K562 (cell line): ENCODE results near the gene SLC22A23. TPM values are rescaled to one million over a fixed set of nuclear protein-coding genes. Genes with fewer than 3 reads are reported as not detected.
A peak's percentile ranks its signal among the peaks of the same experiment; 100 is the strongest.

Source experiments
- ATAC-seq: fragments of 200-7000 bp; cut with Tn5 transposase; 3 replicates; pipeline ENCODE4 v1.9.1; 2020; ENCODE audit warnings: moderate library complexity
- BruUV-seq: library from RNA; stranded (reverse); fragments of 400-500 nt; replicated peaks from 2 replicates; lab custom pipeline; 2021; lab: Mats Ljungman, UMichigan
- CTCF ChIA-PET: fragments of 300-600 bp; formaldehyde crosslinking; extraction: SDS; loops from one replicate; lab custom pipeline; 2021; ENCODE audit warnings: low intra/inter-chr PET ratio; lab: Yijun Ruan, JAX
- POLR2A ChIA-PET: fragments of 300-600, 350-650 bp; sonication (Branson Sonifier 250); formaldehyde crosslinking; extraction: SDS; loops from one replicate; lab custom pipeline; 2021; ENCODE audit warnings: antibody characterized with exemption, inconsistent platforms; lab: Yijun Ruan, JAX
- DNase-seq, 4 experiments: peaks; one replicate each; pipeline versions ENCODE4 v3.0.0 to v3.0.0-alpha.2; 2011 to 2018; ENCODE audit warnings: low spot score in 3 of 4, mixed read lengths in 3 of 4; ENCODE audit errors: extremely low read depth in 1 of 4
- FAIRE-seq: peaks from 2 replicates; lab custom pipeline; 2011; peaks lifted over from hg19 to GRCh38; lab: Jason Lieb, UNC
- H2AFZ ChIP-seq: 2 replicates; pipeline ENCODE4 v1.6.0; 2011; ENCODE audit warnings: low read depth, low read length, control low read depth, inconsistent platforms
- H3K27ac ChIP-seq: fragments of 200-600 bp; 3 replicates; pipeline ENCODE4 v1.8.0; 2011; ENCODE audit warnings: low read depth, mild to moderate bottlenecking, control low read depth, inconsistent platforms, low read length, moderate library complexity, mixed read lengths; ENCODE audit errors: extremely low read depth
- H3K27me3 ChIP-seq, 2 experiments: fragments of 300-600 bp in 1 of 2; 2 replicates in 1 of 2; 3 replicates in 1 of 2; pipeline versions ENCODE4 v1.6.0 to v1.8.0; 2011; ENCODE audit warnings: inconsistent platforms in 2 of 2, low read length in 2 of 2, mild to moderate bottlenecking in 1 of 2, mixed read lengths in 1 of 2, moderate library complexity in 1 of 2; ENCODE audit not compliant: control insufficient read depth in 2 of 2, insufficient read depth in 2 of 2
- H3K36me3 ChIP-seq: fragments of 300-600 bp; 3 replicates; pipeline ENCODE4 v1.8.0; 2011; ENCODE audit warnings: mild to moderate bottlenecking, low read length, inconsistent platforms; ENCODE audit not compliant: control insufficient read depth, insufficient read depth
- H3K4me1 ChIP-seq, 2 experiments: fragments of 200-600 bp in 1 of 2; replicated peaks in 1 of 2; 2 replicates in 1 of 2; 3 replicates in 1 of 2; pipeline versions ENCODE4 v1.5.1 to v1.8.0; 2011; ENCODE audit warnings: inconsistent platforms in 2 of 2, low read length in 2 of 2, mild to moderate bottlenecking in 1 of 2, mixed read lengths in 1 of 2, moderate library complexity in 1 of 2; ENCODE audit not compliant: control insufficient read depth in 2 of 2, insufficient read depth in 2 of 2
- H3K4me2 ChIP-seq: 2 replicates; pipeline ENCODE4 v1.6.1; 2011; ENCODE audit warnings: low read length, control low read depth, inconsistent platforms, mixed read lengths; ENCODE audit not compliant: insufficient read depth
- H3K4me3 ChIP-seq: fragments of 200-600 bp; sonication (generic), shearing (Covaris generic); 2 replicates; pipeline ENCODE4 v1.5.1; 2016; ENCODE audit warnings: control low read depth, inconsistent platforms
- H3K79me2 ChIP-seq: fragments of 200-600 bp; 3 replicates; pipeline ENCODE4 v1.8.0; 2011; ENCODE audit warnings: low read length, inconsistent platforms; ENCODE audit not compliant: control insufficient read depth, insufficient read depth
- H3K9ac ChIP-seq, 2 experiments: 2 replicates each; pipeline versions ENCODE4 v1.6.0 to v1.6.1; 2011; ENCODE audit warnings: low read depth in 2 of 2, low read length in 2 of 2, control low read depth in 1 of 2, inconsistent platforms in 1 of 2, mild to moderate bottlenecking in 1 of 2, mixed read lengths in 1 of 2; ENCODE audit not compliant: insufficient read depth in 1 of 2
- H3K9me1 ChIP-seq: one replicate; pipeline ENCODE4 v1.6.0; 2011; ENCODE audit warnings: inconsistent platforms, mild to moderate bottlenecking, low read length, moderate library complexity; ENCODE audit not compliant: control insufficient read depth, insufficient read depth
- H3K9me3 ChIP-seq: replicated peaks from 2 replicates; pipeline ENCODE4 v1.5.1; 2011; ENCODE audit warnings: low read depth, low read length, inconsistent platforms; ENCODE audit not compliant: control insufficient read depth, insufficient read depth
- H4K20me1 ChIP-seq: replicated peaks from 2 replicates; pipeline ENCODE4 v1.6.1; 2011; ENCODE audit warnings: low read length, inconsistent platforms, mixed read lengths; ENCODE audit not compliant: control insufficient read depth, insufficient read depth
- BRD4 ChIP-seq: fragments of 200-600 bp; sonication (generic); IDR thresholded peaks from 2 replicates; pipeline ENCODE4 v1.6.1; 2017; ENCODE audit warnings: inconsistent platforms
- FOXA3 ChIP-seq, 2 experiments: fragments of 450-650 bp in 1 of 2; sonication (generic) in 1 of 2; formaldehyde crosslinking; IDR thresholded peaks in 1 of 2; conservative IDR thresholded peaks in 1 of 2; 2 replicates each; pipeline versions ENCODE4 v1.4.0 to v1.8.0; 2020 to 2022; ENCODE audit warnings: mild to moderate bottlenecking in 2 of 2, missing genetic modification reagents in 1 of 2
- HMGN3 ChIP-seq: IDR thresholded peaks from 2 replicates; pipeline ENCODE4 v1.6.1; 2011; ENCODE audit warnings: borderline replicate concordance, low read depth, mild to moderate bottlenecking, mixed read lengths, low read length; ENCODE audit not compliant: insufficient read length; ENCODE audit errors: extremely low read depth
- HSF4 ChIP-seq: fragments of 250-450 bp; sonication (Bioruptor Pico); IDR thresholded peaks from 2 replicates; pipeline ENCODE4 v2.1.2; 2022; ENCODE audit warnings: mild to moderate bottlenecking, moderate library complexity, borderline replicate concordance
- LCOR ChIP-seq: sonication (generic); formaldehyde crosslinking; IDR thresholded peaks from 2 replicates; pipeline ENCODE4 v1.8.0; 2022; ENCODE audit warnings: mild to moderate bottlenecking, missing genetic modification reagents
- MCM3 ChIP-seq: fragments of 450-650 bp; IDR thresholded peaks from 2 replicates; pipeline ENCODE4 v1.6.1; 2016
- NR4A1 ChIP-seq, 2 experiments: fragments of 250-450 bp in 1 of 2; fragments of 450-650 bp in 1 of 2; sonication (Bioruptor Pico) in 1 of 2; IDR thresholded peaks; 2 replicates each; pipeline versions ENCODE4 v1.4.0 to v1.6.1; 2016 to 2020; ENCODE audit warnings: mild to moderate bottlenecking in 2 of 2, missing compliant biosample characterization in 1 of 2, missing genetic modification characterization in 1 of 2, moderate library complexity in 1 of 2
- POLR2AphosphoS5 ChIP-seq: IDR thresholded peaks from 2 replicates; pipeline ENCODE4 v1.6.1; 2011; ENCODE audit warnings: mild to moderate bottlenecking, low read depth, low read length, moderate library complexity; ENCODE audit not compliant: control insufficient read depth, insufficient read depth
- SMARCA5 ChIP-seq: fragments of 450-650 bp; IDR thresholded peaks from 2 replicates; pipeline ENCODE4 v1.6.1; 2016
- TEAD1 ChIP-seq, 2 experiments: fragments of 450-650 bp in 1 of 2; sonication (generic) in 1 of 2; formaldehyde crosslinking; IDR thresholded peaks; 2 replicates each; pipeline versions ENCODE4 v1.4.0 to v1.8.0; 2020 to 2022; ENCODE audit warnings: mild to moderate bottlenecking in 2 of 2, missing genetic modification reagents in 1 of 2
- ZNF143 ChIP-seq: sonication (generic); formaldehyde crosslinking; IDR thresholded peaks from 2 replicates; pipeline ENCODE4 v1.9.0; 2022; ENCODE audit warnings: mild to moderate bottlenecking, missing genetic modification reagents
- ZNF445 ChIP-seq: fragments of 250-450 bp; sonication (Bioruptor Pico); IDR thresholded peaks from 2 replicates; pipeline ENCODE4 v1.4.0; 2020; ENCODE audit warnings: low read depth, mild to moderate bottlenecking, moderate library complexity
- ZNF75A ChIP-seq: fragments of 450-650 bp; formaldehyde crosslinking; IDR thresholded peaks from 2 replicates; pipeline ENCODE4 v1.4.0; 2020; ENCODE audit warnings: mild to moderate bottlenecking
- ZNF79 ChIP-seq: fragments of 250-450 bp; sonication (Bioruptor Pico); IDR thresholded peaks from 2 replicates; pipeline ENCODE4 v1.4.0; 2020; ENCODE audit warnings: low read depth, mild to moderate bottlenecking, moderate library complexity
- WGBS: fragments of 100-300 bp; shearing (Covaris generic); methylation state at CpG from one replicate; pipeline ENCODE4 v1.1.6; 2016; ENCODE audit warnings: low coverage, mixed read lengths; ENCODE audit not compliant: insufficient coverage; ENCODE audit errors: missing lambda C conversion rate; 5-methylcytosine and 5-hydroxymethylcytosine counted together
- in situ Hi-C: fragments of 300-500 bp; cut with MboI; formaldehyde crosslinking; loops from 4 replicates; pipeline ENCODE4 v1.15.0; 2018; ENCODE audit warnings: inconsistent platforms, mixed read lengths
- intact Hi-C: fragments of 100-400 bp; cut with micrococcal nuclease; formaldehyde crosslinking; loops from 2 replicates; pipeline ENCODE4 v1.14.2; 2022
- polyA plus RNA-seq, 8 experiments: library from polyadenylated mRNA; depleted of rRNA in 4 of 8; stranded (reverse) in 5 of 8; unstranded in 3 of 8; fragments of >200 nt; fragmentation: Nextera tagmentation in 2 of 8; fragmentation: Illumina TruSeq in 1 of 8; extraction: Ambion mirVana in 2 of 8; extraction: Trizol in 1 of 8; gene quantifications; 2 replicates each; pipeline versions ENCODE4 v1.2.1 to v1.2.3, GENCODE V29; 2011 to 2014; ENCODE audit warnings: inconsistent platforms in 1 of 8, missing spikeins in 1 of 8
- total RNA-seq, 7 experiments: library from RNA; depleted of rRNA in 6 of 7; stranded (reverse); fragments of >200 nt in 6 of 7; fragmentation: Illumina TruSeq in 2 of 7; extraction: Trizol in 2 of 7; gene quantifications; 2 replicates each; pipeline versions ENCODE4 v1.2.1 to v1.2.3, GENCODE V29; 2011 to 2021; ENCODE audit warnings: low replicate concordance in 1 of 7
- TF ChIP-seq, protein P1 (sequence below): sonication (generic); IDR thresholded peaks from 2 replicates; pipeline ENCODE4 v1.6.1; 2016
- TF ChIP-seq, protein P2 (sequence below): sonication (generic); formaldehyde crosslinking; IDR thresholded peaks from 2 replicates; pipeline ENCODE4 v1.8.0; 2022; ENCODE audit warnings: mild to moderate bottlenecking, missing genetic modification reagents

The SLC22A23 gene
- total and polyA plus RNA-seq, 9 of the 15 experiments (the other 6 are each of a cell fraction or from before 2014, with no cell fraction given) = 0.30 to 8.7 (median 2.5) TPM

DNA sequence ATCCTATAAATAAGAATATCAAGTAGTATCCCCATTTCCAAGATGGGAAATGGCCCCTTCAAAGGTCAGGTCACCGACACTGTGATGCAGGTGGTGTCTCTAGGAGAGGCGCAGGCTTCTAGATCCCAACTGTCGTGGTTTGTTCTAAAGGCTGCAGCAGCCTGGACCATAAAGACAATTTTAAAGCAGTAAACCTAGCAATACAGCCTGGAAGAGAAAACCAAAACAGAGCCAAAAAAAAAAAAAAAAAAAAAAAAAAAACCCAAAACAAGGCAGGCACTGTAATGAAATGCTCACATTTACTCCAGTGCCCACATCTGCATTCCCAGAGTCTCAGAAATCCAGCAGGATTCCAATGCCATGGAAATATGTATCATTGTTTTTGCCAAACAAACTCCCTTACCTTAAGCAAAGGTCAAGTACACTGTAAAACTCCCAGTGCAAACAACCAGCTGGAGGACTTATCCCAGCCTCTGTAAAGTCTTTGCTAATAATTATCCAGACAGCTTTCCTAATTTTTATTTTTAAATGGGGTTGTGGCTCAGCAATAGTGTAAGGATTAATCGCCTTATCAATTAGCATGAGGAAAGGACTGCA lies 99.9 kb downstream of the SLC22A23 start:
- in situ Hi-C loops = no loop called here
- BruUV-seq = no TSS peak
- WGBS = 78% methylated on average over 4 of the region's 4 CpGs
- FAIRE-seq (no peak), ATAC-seq (no peak), DNase-seq (no peak)
- Histone ChIP-seq H3K4me1 (peaks cover 25 to 56% of the 10 kb centered on the region in 2 experiments), H3K27me3 (no peaks in the 10 kb centered on the region), H3K9ac (peak overlapping the region in 1 of 2 experiments; percentile 51; a peak in 3 of 4 replicates), H3K9me3 (no peaks in the 10 kb centered on the region), H3K79me2 (peaks cover 7% of the 10 kb centered on the region; the same call in 1 of the 3 replicates), H3K27ac (peak overlapping the region; percentile 61; the same call in 1 of the 3 replicates), H4K20me1 (no peaks in the 10 kb centered on the region), H3K36me3 (no peaks in the 10 kb centered on the region), H3K9me1 (no peaks in the 10 kb centered on the region), H3K4me3 (no peak overlapping the region), H3K4me2 (peak overlapping the region; percentile 85), H2AFZ (peak overlapping the region; percentile 96)
- CTCF ChIA-PET = no interaction called here
- POLR2A ChIA-PET = interaction anchor here (0.5 to 3.4 kb wide), 7 partner anchors 9 to 303 kb away, joined by 3 to 22 read pairs (median 3); no protein-coding TSS in a partner anchor
- intact Hi-C loops = loop anchor here (2.0 to 10.0 kb wide), 3 partner anchors 36 to 668 kb away; a partner anchor contains a TSS
- TF ChIP-seq FOXA3 (CRISPR knock-in tag; conservative IDR thresholded peaks at IDR 0.05 in 1 of 2, IDR thresholded peaks at IDR 0.05 in 1 of 2) (0 out of 4 replicates have a peak, but pooled peaks of 1 of the 2 experiments have one; percentile 24), POLR2AphosphoS5 (no peak), ZNF143 (0 out of 2 replicates have a peak, but pooled peaks have one; percentile 10), TEAD1 (CRISPR knock-in tag; IDR thresholded peaks at IDR 0.05) (0 out of 4 replicates have a peak, but pooled peaks of 1 of the 2 experiments have one; percentile 28), ZNF445 (no peak), HSF4 (no peak), MCM3 (no peak), LCOR (no peak), SMARCA5 (no peak), ZNF75A (no peak), BRD4 (no peak), NR4A1 (CRISPR knock-in tag; IDR thresholded peaks at IDR 0.05) (no peak), NR4A1 (tag; IDR thresholded peaks at IDR 0.05) (no peak), ZNF79 (CRISPR knock-in tag) (no peak), HMGN3 (no peak)
- TF ChIP-seq, protein P1, sequence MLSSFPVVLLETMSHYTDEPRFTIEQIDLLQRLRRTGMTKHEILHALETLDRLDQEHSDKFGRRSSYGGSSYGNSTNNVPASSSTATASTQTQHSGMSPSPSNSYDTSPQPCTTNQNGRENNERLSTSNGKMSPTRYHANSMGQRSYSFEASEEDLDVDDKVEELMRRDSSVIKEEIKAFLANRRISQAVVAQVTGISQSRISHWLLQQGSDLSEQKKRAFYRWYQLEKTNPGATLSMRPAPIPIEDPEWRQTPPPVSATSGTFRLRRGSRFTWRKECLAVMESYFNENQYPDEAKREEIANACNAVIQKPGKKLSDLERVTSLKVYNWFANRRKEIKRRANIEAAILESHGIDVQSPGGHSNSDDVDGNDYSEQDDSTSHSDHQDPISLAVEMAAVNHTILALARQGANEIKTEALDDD = no peak
- TF ChIP-seq, protein P2, sequence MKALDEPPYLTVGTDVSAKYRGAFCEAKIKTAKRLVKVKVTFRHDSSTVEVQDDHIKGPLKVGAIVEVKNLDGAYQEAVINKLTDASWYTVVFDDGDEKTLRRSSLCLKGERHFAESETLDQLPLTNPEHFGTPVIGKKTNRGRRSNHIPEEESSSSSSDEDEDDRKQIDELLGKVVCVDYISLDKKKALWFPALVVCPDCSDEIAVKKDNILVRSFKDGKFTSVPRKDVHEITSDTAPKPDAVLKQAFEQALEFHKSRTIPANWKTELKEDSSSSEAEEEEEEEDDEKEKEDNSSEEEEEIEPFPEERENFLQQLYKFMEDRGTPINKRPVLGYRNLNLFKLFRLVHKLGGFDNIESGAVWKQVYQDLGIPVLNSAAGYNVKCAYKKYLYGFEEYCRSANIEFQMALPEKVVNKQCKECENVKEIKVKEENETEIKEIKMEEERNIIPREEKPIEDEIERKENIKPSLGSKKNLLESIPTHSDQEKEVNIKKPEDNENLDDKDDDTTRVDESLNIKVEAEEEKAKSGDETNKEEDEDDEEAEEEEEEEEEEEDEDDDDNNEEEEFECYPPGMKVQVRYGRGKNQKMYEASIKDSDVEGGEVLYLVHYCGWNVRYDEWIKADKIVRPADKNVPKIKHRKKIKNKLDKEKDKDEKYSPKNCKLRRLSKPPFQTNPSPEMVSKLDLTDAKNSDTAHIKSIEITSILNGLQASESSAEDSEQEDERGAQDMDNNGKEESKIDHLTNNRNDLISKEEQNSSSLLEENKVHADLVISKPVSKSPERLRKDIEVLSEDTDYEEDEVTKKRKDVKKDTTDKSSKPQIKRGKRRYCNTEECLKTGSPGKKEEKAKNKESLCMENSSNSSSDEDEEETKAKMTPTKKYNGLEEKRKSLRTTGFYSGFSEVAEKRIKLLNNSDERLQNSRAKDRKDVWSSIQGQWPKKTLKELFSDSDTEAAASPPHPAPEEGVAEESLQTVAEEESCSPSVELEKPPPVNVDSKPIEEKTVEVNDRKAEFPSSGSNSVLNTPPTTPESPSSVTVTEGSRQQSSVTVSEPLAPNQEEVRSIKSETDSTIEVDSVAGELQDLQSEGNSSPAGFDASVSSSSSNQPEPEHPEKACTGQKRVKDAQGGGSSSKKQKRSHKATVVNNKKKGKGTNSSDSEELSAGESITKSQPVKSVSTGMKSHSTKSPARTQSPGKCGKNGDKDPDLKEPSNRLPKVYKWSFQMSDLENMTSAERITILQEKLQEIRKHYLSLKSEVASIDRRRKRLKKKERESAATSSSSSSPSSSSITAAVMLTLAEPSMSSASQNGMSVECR (CRISPR knock-in tag) = 0 out of 2 replicates have a peak, but pooled peaks have one; percentile 40
